GM18511 (cell line): ENCODE results near the gene ROGDI.

Source experiments
- ATAC-seq: cut with Tn5 transposase; IDR thresholded peaks from one replicate; pipeline ENCODE4 v1.9.1; 2021; ENCODE audit warnings: mild to moderate bottlenecking, moderate library complexity; ENCODE audit not compliant: unreplicated experiment

The ROGDI gene

DNA sequence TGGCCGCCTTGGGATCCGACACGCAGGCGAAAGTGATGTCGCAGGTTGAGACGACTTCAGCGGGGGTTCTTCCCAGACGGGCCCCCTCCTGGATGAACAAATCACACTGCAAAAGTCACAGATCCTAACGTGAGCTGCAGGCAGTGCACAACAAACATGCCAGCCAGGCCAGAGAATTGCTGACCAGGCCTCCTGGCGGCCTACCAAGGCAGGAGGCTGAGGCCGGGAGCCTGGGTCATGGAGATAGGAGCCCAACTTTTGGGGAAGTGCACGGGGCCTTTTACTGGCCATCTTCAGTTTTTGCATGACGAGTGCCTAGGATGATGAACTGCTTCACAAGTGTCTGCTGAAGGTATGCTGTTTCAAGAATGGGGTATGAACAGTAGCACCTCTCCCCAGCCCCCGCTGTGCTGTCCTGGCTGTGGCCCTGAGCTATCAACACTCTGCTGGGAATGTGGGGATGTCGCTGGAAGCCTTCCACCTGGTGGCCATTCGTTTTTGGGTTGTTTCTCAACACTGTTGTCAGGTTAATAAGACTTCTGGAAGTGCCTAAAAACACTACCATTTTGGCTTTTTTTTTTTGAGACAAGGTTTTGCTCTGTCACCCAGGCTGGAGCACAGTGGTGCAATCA is 12.2 kb upstream of the ROGDI start:
- no peak for ATAC-seq

DNA sequence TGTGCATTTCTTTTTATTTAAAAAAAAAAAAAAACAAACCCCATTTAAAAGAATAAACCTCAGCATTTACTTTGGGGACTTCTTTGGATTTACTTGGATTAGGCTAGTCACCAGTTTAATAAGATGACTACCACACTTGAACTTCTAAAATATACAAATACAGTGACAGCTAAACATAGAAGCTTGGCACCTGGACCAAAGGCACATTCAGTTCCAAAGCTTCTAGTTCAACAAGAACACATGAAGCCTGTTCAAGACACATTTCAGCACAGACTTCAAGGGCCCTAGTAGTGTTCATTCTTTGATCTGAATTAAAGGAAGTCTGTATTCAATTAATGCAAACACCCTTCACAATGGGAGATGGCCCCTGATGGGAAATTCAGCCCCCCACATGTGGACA is 11.6 kb upstream of the ROGDI start:
- ATAC-seq, result no peak

DNA sequence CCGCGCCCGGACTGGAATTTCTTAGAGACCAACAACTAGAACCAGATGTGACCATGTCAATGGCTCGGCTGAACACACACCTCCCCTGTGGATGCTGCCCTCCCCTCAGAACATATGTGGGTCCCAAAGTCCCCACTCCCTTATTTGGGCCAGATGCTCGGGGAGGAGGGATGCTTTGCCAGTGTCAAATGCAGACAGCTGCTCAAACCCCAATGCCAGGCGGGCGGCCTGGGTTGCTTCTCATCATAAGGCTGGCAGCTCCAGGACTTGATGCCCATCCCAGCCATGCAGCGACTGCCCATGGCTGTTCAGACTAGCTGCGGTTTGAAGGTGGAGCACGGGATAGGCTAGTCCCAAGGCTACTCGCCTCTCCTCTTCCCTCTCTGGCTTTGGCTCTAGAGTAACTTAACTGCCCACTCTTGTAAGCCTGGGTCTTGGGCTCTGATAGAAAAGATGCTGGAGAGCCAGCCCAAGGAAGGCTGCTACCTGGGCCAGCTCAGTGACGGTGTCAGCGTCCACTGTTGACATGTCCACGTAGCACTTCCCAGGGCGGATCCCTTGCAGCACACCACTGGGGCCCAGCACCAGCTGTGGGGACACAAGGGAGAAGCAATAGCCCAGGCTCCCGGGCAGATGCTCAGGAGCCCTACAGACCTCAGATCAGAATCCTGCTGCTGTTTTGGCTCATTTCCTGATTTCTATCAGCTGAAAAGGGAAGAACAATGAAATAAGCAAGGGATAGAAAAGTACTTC is 11.0 kb upstream of the ROGDI start:
- ATAC-seq, result no peak

DNA sequence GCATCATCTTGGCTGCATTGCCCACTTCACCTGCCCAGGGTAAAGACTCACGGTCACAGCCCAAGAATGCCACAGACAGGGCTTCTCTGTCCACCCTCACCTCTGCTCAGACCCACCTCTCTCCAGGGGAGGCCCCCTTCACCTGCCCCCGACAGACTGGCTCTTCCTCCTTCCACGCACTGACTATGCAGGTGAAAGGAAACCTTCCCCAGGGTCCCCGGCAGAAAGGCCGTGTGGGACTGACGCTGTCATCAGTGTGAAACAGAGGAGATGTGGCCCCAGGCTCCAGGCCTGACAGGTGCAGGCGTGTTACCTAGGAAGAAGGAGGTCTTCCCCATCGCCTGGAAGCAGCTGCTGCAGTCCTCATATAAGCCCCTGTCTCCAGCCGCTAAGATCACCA is 9.3 kb upstream of the ROGDI start:
- ATAC-seq, result no peak

DNA sequence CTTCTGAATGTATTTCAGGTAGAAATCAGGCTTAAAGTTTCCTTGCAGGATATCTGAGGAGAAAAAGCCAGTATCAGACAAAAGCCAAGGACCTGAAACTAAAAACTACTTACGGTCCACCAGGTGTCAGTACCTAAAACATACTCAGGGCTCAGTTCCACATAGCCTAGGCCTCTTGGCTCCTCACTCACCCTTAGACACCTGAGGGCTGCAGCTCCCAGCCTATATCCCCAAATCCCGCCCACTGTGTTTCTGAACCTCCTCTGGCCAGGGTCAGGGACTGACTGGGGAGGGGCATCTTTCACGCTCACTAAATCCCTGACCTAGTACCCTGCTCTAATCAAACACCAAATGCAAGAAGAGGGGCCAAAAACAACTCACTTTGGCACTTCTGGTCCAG is 8.8 kb upstream of the ROGDI start:
- no peak for ATAC-seq

DNA sequence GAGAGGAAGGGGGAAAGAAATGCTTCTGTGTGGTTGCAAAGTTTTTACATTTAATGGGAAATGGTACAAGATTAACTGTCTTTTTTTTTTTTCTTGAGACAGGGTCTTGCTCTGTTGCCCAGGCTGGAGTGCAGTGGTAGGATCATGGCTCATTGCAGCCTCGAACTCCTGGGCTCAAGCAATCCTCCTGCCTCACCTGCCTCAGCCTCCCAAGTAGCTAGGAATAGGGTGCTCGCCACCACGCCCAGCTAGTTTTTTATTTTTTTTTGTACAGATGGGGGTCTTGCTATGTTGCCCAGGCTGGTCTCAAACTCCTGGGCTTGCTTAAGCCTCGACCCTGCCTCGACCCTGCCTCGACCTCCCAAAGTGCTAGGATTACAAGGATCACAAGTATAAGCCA is 3.8 kb upstream of the ROGDI start:
- ATAC-seq, result no peak

DNA sequence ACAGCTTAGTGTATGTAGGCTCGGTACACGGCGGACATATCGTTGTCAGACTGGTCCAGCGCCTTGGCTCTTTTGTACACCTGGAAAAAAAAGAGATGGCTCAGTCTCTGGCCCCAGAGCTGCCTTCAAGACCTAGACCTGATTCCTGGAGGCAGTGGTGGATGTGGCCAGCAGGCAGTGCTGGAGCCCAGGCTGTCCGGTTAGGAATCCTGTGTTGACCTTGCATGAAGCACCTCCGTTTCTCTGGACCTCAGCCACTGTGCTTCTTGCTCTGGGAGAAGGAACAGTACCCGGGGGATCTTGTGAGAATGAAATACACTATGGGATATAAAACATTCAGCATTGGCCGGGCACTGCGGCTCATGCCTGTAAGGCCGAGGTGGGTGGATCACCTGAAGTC is 2.8 kb upstream of the ROGDI start:
- ATAC-seq, result no peak

DNA sequence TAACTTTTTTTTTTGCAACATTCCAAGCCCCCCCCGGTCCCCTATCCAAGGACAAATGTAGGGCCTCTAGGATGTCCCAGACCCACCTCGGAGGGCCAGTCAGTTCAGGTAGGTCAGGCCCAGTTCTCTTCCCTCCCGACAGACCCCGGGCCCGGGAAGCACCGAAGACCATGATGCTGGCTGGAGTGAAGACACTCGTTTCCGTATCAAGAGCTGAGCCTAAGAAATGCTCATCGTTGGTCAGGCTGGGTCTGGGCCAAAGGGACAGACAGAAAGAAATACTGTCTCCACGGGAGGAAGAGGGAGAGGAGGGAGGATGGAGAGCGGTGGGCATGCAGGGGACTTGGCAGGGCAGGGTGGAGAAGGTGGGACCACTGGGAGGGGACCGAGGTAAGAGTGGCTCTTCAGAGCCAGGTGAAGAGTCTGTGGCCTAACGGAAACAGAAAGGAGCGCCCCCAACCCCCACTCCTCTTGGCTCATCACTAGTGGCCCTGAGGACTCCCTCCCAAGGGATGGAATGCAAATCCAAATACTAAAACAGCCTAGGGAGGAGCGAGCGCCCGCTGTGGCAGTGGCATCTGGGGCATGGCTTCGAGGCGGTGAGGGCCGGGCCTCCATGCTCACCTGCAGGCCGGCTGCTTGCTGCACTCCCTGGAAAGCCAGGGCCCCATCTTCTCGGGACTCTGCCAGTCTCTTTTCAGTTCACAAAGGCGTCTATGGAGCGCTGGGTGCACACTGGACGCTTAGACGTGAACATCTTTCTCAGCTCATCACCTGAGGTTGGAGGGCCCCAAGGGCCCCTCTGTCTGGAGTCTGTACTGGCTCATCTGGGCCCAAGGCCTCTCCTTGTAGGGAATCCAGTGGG is 1.7 kb upstream of the ROGDI start:
- ATAC-seq, result no peak

DNA sequence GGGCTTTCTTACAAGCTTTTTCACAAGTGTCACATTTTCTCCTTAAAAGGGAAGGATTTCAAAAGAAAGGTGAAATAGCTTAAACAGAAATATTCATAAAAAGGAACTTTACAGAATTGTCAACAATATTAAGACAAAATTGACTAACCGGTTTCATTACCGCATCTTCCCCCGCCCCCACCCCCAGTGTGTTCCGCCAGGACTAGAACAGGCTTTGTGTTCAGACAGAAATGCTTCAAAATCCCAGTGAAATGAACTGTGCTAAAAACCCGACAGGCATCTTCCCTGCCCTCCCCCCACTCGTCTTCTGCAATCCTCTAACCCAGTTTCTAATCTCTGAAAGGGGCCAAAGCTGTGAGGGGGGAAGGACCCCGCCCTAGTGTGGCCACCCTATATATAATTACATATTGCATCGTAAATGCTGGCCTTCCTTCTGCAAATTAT is 990 bp upstream of the ROGDI start:
- no peak for ATAC-seq

DNA sequence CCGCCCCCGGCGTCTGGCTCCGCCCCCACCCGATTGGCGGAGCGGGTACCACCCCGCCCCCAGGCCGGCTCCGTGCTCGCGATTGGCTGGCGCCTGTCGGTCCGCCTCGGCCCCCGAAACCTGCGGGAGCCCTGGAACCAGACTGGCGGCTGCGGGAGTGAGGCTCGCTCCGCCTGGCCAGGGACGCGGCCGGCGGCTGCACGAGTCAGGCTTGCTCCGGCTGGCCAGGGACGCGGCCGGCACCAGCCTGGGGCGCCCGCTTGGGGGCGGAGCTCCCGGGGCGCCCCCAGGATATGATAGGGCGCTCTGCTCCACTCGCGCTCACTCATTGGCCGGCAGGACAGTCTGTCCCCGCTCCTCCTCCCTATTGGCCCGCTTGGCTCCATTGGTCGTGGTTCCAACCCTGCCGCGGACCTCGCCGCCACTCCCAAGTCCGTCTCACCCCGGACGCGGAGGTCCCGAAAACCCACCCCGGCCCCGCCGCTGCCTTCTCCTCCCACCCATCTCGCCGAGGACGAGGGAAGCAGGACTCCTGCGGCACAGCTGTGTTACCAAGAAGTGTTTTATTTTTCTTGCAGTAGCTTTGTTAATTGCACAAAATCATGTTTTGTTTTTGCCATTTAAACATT is 340 bp upstream of the ROGDI start:
- peak; percentile 96 for ATAC-seq

DNA sequence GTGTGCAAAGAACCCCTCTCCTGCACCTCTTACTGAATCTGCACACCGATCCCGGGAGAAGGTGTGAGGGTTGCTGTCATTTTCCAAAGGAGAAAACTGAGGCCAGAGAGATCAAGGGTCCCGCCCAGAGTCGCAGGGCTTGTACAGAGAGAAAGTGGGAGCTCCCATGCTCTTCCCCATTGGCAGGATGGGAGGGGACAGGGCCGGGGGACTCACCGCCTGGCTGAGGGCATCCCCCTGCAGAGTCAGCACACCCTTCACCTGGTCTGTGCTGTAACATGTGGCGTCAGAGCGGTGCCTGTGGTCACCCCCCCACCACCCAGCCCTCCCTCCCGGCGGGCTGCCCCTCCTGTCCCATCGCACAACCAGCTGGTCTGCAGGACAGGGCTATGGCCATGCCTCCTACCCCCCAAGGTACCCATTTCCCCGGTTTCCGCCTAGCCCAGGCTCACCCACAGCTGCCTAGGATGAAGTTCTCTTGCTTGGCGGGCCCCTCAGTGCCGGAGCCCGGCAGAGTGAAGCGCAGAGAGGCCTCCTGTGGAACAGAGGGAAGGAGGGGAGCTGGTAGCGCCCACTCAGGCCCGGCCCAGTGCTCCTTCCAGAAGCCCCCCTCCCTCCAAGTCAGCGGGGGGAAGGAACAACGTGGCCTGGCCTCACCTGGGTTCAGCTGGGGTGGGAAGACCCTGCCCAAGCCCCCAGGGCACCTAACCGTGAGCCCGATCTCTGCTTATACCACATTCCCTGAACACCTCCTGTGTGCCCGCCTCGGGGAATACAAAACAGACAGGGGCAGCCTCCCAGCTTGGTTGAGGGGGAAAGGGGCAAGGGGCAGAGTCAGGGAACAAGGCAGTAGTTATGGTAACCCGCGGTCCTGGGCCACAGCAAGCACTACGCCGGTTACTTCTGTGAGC is 1.1 kb downstream of the ROGDI start:
- no peak for ATAC-seq

DNA sequence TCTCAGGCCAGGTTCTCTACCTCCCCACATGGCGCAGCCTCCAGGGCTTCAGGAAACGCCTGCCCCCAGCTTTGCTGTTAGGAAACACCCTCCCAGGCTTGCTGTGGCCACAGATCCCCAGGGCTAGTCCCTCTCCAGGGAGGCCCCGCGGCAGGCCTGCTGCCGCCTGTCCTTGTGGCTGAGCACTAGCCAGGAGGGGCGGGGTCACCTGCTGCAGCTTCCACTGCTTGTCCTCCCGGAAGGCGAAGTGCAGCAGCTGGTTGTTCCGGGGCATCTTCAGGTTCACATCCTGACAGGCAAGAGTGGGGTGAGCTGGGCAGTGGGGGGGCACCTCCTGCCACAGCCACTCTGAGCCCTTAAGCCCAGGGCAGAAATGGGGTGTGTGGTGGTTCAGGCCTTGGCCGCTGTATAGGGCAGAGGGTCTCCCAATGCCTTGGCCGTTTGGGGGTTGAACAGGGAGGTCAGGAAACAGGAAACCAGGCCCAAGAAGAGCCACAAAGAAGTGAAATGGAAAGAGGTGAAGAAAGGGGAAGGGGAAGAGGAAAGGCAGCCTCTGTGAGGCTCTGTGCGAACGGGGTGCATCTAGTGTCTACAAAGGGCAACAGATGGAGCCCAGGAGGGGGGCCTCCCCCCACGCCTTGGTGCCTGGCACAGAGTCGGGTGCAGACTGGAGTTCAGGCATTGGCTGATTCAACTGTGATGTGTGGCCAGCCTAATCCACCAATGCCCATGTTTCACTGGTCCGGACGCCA is 2.0 kb downstream of the ROGDI start:
- no peak for ATAC-seq

DNA sequence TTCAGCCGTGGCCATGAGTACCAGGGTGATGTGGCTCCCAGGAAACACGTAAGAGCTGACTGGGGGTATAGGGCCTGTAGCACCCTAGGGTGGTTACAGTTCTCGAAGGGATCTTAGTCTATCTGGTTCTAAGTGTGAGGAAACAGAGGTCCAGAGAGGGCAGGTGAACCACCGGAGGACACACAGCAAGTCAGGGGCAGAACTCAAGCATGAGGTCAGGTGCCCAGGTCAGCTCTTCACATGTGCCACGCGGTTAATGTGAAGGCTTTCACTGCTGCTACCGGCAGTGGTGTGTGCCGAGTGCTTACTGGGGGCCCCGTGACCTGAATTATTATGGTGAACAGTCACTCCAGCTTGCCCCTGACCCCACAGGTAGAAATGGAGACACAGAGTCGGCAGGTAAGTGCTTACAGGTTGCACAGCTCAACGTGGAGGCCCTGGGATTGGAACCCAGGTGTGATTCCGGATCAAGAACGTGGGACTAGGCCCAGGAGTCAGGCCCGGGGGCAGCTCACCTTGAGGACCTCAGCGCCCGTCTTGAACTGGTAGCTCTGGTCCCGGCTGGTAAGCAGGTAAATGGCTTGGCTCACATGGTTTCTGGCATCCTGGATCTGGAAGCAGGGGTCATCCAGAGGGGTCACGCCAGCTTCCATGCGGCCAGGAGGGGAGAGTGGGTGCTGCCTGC is 3.1 kb downstream of the ROGDI start:
- no peak for ATAC-seq

DNA sequence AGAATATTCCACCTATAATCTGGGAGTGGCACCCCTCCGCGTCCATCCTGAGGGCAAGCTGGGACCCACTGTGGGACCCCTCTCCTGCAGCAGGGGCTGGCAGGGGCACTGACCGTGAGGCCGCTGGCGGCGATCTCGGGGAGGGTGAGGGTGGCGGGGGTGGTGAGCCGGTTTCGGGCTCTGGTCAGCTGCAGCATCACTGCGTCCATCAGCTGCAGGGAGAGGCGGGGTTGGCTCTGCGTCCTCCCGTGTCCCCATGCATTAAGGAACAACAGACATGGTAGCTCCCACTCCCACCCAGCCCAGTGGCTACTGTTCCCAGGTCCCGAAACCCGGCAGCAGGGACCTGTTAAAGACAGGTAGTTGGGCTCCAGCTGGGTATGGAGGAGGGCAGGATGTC is 4.0 kb downstream of the ROGDI start:
- ATAC-seq, result no peak

DNA sequence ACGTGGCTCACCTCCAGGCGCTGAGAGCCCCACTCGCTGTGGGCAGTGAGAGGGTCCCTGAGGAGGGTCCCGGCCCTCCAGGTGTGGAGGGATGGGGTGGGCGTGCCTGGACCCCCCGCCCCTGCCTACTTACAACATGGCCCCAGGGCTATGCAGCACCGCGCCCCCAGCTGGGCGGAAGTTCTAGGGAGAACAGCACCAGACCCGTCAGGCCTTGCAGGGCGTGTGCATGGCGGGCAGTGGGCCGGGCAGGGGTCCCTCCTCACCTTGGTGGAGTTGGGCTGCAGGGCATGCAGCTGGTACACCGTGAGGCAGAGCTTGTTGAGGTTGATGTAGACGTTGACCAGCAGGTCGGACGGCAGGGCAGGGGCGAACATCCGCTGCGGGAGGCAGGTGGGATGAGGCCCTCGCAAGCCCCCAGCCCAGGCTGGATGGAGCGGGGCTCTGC is 4.6 kb downstream of the ROGDI start:
- no peak for ATAC-seq

DNA sequence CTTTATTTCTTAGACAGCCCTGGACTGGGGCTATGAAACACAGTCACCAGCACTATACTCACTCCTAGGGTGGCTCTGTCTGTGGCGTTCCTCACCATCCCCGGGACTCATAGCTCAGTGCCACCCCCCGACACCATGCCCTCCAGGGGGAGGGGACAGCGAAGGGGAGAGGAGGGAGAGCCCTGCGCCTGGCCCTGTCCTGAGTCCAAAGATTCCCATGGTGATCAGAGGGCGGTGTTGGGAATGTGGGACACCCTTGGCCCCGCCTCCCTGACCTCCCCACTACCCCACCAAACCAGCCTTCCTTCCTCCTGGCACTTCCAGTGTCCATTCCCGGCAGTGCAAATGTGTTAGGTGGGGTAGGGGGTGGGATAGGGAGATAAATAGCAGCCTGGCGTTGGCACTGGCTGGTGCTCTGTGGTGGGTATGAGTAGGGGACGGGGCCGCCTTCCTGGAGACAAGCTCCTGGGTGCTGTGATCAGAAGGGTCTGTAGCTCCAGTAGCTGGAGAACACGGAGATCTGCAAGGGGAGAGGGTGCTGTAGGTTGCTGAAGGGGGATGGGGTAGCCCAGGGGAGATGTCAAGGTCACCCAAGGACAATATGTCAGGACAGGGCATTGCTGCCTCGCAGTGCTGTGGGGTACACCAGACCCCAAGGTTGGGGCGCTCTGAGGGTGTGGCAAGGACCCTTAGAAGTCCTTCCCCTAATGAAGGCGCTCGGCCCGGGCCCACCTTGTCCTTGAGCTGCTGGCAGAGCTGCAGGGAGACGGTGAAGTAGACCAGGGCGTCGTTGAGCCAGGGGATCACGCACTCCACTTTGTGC is 5.2 kb downstream of the ROGDI start:
- no peak for ATAC-seq

DNA sequence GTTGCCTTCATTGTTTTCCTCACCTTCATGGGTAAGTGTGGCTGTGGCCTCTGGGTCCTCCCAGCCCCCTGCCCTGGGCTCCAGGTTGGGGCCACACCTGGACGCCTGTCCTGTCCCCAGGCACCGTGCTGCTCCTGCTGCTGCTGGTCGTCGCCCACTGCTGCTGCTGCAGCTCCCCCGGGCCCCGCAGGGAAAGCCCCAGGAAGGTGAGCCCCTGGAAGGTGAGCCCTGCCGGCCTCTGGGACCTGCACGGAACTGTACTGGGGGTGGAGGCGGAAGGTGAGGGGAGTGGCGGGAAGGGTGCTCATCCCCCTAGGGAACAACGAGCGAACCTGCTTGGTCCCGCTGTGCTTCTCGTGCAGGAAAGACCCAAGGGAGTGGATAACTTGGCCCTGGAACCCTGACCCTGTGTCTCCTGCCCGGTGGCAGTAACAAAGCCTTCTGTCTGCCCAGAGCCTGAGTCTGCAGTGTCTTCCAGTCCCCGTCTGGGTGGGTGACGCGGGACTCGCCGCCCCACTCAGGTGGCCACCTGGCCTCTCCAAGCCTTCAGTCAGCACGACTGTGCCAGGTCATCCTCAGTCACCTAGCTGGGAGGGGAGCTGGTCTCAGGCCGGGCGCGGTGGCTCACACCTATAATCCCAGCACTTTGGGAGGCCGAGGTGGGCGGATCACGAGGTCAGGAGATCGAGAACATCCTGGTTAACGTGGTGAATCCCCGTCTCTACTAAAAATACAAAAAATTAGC is 6.4 kb downstream of the ROGDI start:
- ATAC-seq, result no peak
